ENCODE data around the gene PIGBOS1. TPM values are rescaled to one million over a fixed set of nuclear protein-coding genes. Genes with fewer than 3 reads are reported as not detected.

The PIGBOS1 gene
- polyA plus RNA-seq, 1 of the 3 experiments (the other 2 are of a cell fraction) = 18.2 TPM

- CTCF ChIA-PET = interaction anchor here (1.3 kb wide), 1 partner anchor 9 kb away, joined by 4 read pairs; no protein-coding TSS in a partner anchor
- POLR2A ChIA-PET = no interaction called here
- H3K9me3 ChIP-seq = no peaks in the 10 kb centered on the region
Measured at GRCh38 chr15:55343168-55343567, 24.2 kb upstream of the PIGBOS1 start.

More at GRCh38 chr15:55343168-55343567, 24.2 kb upstream of the PIGBOS1 start:
- Histone ChIP-seq H3K27ac (ENCODE audit: low read depth in 2 of 2, low read length in 1 of 2) (peak overlapping the region; percentile 9 to 94; a peak in 3 of 4 replicates), H3K27me3 (ENCODE audit: insufficient read depth) (no peaks in the 10 kb centered on the region), H4K20me1 (ENCODE audit: insufficient read depth) (no peaks in the 10 kb centered on the region), H3K4me1 (ENCODE audit: control insufficient read depth in 1 of 2, insufficient read depth in 2 of 2, low read depth in 1 of 2, low read length in 1 of 2) (peaks cover 9 to 16% of the 10 kb centered on the region in 2 experiments; a peak in 3 of 4 replicates), H3K9ac (no peak overlapping the region), H3K4me3 (ENCODE audit: low read depth in 2 of 2, low read length in 1 of 2) (no peak overlapping the region), H3K4me2 (no peak overlapping the region), H3F3A (replicated peaks; ENCODE audit: insufficient read depth) (peaks cover 4% of the 10 kb centered on the region), H2AFZ (ENCODE audit: low read depth) (no peak overlapping the region), H3K79me2 (ENCODE audit: insufficient read depth) (no peaks in the 10 kb centered on the region), H3K9me2 (no peaks in the 10 kb centered on the region), H3K36me3 (replicated peaks in 1 of 2; ENCODE audit: control insufficient read depth in 1 of 2, insufficient read depth in 2 of 2, low read length in 1 of 2) (peaks cover 3 to 25% of the 10 kb centered on the region in 2 experiments)
- TF ChIP-seq FOXJ3 (CRISPR knock-in tag; IDR thresholded peaks at IDR 0.05) (peak; percentile 76; the same call in 1 of the 2 replicates), NFIC (IDR thresholded peaks at IDR 0.05; ENCODE audit: borderline replicate concordance) (no peak), TCF12 (IDR thresholded peaks at IDR 0.05) (peak; percentile 43; the same call in 1 of the 2 replicates), CHD2 (IDR thresholded peaks at IDR 0.05; ENCODE audit: low read length, partially characterized antibody) (peak; percentile 69), EP300 (IDR thresholded peaks at IDR 0.05; ENCODE audit: borderline replicate concordance in 1 of 2, low read depth in 1 of 2, low read length in 1 of 2) (peak in 1 of 2 experiments; percentile 90; a peak in 2 of 4 replicates), GATA2 (CRISPR knock-in tag; IDR thresholded peaks at IDR 0.05) (peak; percentile 70), PBX3 (IDR thresholded peaks at IDR 0.05) (peak; percentile 36; the same call in 1 of the 2 replicates), MEF2A (IDR thresholded peaks at IDR 0.05; ENCODE audit: borderline replicate concordance, low read depth) (no peak), ZBTB33 (IDR thresholded peaks at IDR 0.05; ENCODE audit: borderline replicate concordance, low read depth) (no peak), RAD21 (IDR thresholded peaks at IDR 0.05; ENCODE audit: low read length) (peak; percentile 20; the same call in 1 of the 2 replicates), RCOR1 (IDR thresholded peaks at IDR 0.05; ENCODE audit: low read length) (peak; percentile 91), RFX5 (IDR thresholded peaks at IDR 0.05; ENCODE audit: low read length) (peak; percentile 41; the same call in 1 of the 2 replicates), JUND (IDR thresholded peaks at IDR 0.05) (no peak), USF2 (IDR thresholded peaks at IDR 0.05; ENCODE audit: borderline replicate concordance, low read depth, low read length) (no peak), POLR2AphosphoS5 (IDR thresholded peaks at IDR 0.05; ENCODE audit: low read depth, low read length) (no peak)
- 37% methylated on average over 2 of the region's 2 CpGs for whole genome bisulfite sequencing (ENCODE audit: low lambda C conversion rate)
- DNase-seq = peak; percentile 74
